ENCODE results near the gene HIVEP2. TPM values are rescaled to one million over a fixed set of nuclear protein-coding genes. Genes with fewer than 3 reads are reported as not detected.

The HIVEP2 gene
- total and polyA plus RNA-seq, 2 donors (not counting 1 experiment from before 2014, with no cell fraction given): 5.0 to 14.4 TPM

GRCh38 chr6:142833798-142834197 lies 111.2 kb downstream of the HIVEP2 start:
- H3K36me3 ChIP-seq (ENCODE audit: control insufficient read depth, insufficient read depth, low read length): no peaks in the 10 kb centered on the region
- H3K27ac ChIP-seq (ENCODE audit: insufficient read depth, low read length): peak overlapping the region; percentile 65

GRCh38 chr6:142833054-142833453 lies 111.9 kb downstream of the HIVEP2 start:
- Histone ChIP-seq H3K27me3 (ENCODE audit: control insufficient read depth, insufficient read depth, low read length) (no peaks in the 10 kb centered on the region), H3K9me3 (ENCODE audit: control insufficient read depth, insufficient read depth, low read depth, low read length) (no peaks in the 10 kb centered on the region), H3K4me3 (replicated peaks in 1 of 4; ENCODE audit: control extremely low read depth in 1 of 4, insufficient read depth in 1 of 4, low read depth in 3 of 4, low read length in 4 of 4) (peak overlapping the region in 1 of 4 experiments; percentile 4), H3K9ac (ENCODE audit: insufficient read depth, low read length) (no peak overlapping the region), H3K36me3 (ENCODE audit: control insufficient read depth, insufficient read depth, low read length) (no peaks in the 10 kb centered on the region), H3K27ac (ENCODE audit: insufficient read depth, low read length) (peak overlapping the region; percentile 65), H3K79me2 (ENCODE audit: control insufficient read depth, insufficient read depth, low read length) (no peaks in the 10 kb centered on the region), H3K4me1 (ENCODE audit: control insufficient read depth, extremely low read depth, insufficient read depth, low read length) (peaks cover 3% of the 10 kb centered on the region), H2AFZ (ENCODE audit: low read length) (no peak overlapping the region), H3K4me2 (ENCODE audit: extremely low read depth, insufficient read depth, low read length) (peak overlapping the region; percentile 76), H4K20me1 (ENCODE audit: control insufficient read depth, extremely low read depth, insufficient read depth, low read length) (no peaks in the 10 kb centered on the region)
- TF ChIP-seq EZH2 (IDR thresholded peaks at IDR 0.05; ENCODE audit: low read length, missing control alignments) (no peak), CTCF (conservative IDR thresholded peaks at IDR 0.05 in 1 of 2, IDR thresholded peaks at IDR 0.05 in 1 of 2; ENCODE audit: low read depth in 1 of 2, low read length in 2 of 2) (no peak)
- peak; percentile 93 to 96 for DNase-seq (ENCODE audit: low read depth in 2 of 2)

More at GRCh38 chr6:142833798-142834197, 111.2 kb downstream of the HIVEP2 start:
- Histone ChIP-seq H3K4me2 (ENCODE audit: extremely low read depth, insufficient read depth, low read length) (no peak overlapping the region), H3K4me3 (replicated peaks in 1 of 4; ENCODE audit: control extremely low read depth in 1 of 4, insufficient read depth in 1 of 4, low read depth in 3 of 4, low read length in 4 of 4) (no peak overlapping the region), H3K27me3 (ENCODE audit: control insufficient read depth, insufficient read depth, low read length) (no peaks in the 10 kb centered on the region), H3K9me3 (ENCODE audit: control insufficient read depth, insufficient read depth, low read depth, low read length) (no peaks in the 10 kb centered on the region), H3K9ac (ENCODE audit: insufficient read depth, low read length) (no peak overlapping the region), H2AFZ (ENCODE audit: low read length) (no peak overlapping the region), H4K20me1 (ENCODE audit: control insufficient read depth, extremely low read depth, insufficient read depth, low read length) (no peaks in the 10 kb centered on the region), H3K79me2 (ENCODE audit: control insufficient read depth, insufficient read depth, low read length) (peaks cover 2% of the 10 kb centered on the region), H3K4me1 (ENCODE audit: control insufficient read depth, extremely low read depth, insufficient read depth, low read length) (peaks cover 3% of the 10 kb centered on the region)
- no peak for TF ChIP-seq CTCF (conservative IDR thresholded peaks at IDR 0.05 in 1 of 2, IDR thresholded peaks at IDR 0.05 in 1 of 2; ENCODE audit: low read depth in 1 of 2, low read length in 2 of 2)
- TF ChIP-seq EZH2 (IDR thresholded peaks at IDR 0.05; ENCODE audit: low read length, missing control alignments): no peak
- DNase-seq (ENCODE audit: low read depth in 2 of 2): no peak

GRCh38 chr6:142830807-142831206 lies 114.2 kb downstream of the HIVEP2 start:
- Histone ChIP-seq H3K9me3 (ENCODE audit: control insufficient read depth, insufficient read depth, low read depth, low read length) (no peaks in the 10 kb centered on the region), H3K9ac (ENCODE audit: insufficient read depth, low read length) (no peak overlapping the region), H3K27me3 (ENCODE audit: control insufficient read depth, insufficient read depth, low read length) (no peaks in the 10 kb centered on the region), H3K4me1 (ENCODE audit: control insufficient read depth, extremely low read depth, insufficient read depth, low read length) (peaks cover 3% of the 10 kb centered on the region), H3K79me2 (ENCODE audit: control insufficient read depth, insufficient read depth, low read length) (no peaks in the 10 kb centered on the region), H3K27ac (ENCODE audit: insufficient read depth, low read length) (no peak overlapping the region), H3K4me3 (replicated peaks in 1 of 4; ENCODE audit: control extremely low read depth in 1 of 4, insufficient read depth in 1 of 4, low read depth in 3 of 4, low read length in 4 of 4) (no peak overlapping the region), H4K20me1 (ENCODE audit: control insufficient read depth, extremely low read depth, insufficient read depth, low read length) (no peaks in the 10 kb centered on the region), H3K36me3 (ENCODE audit: control insufficient read depth, insufficient read depth, low read length) (no peaks in the 10 kb centered on the region), H3K4me2 (ENCODE audit: extremely low read depth, insufficient read depth, low read length) (no peak overlapping the region), H2AFZ (ENCODE audit: low read length) (no peak overlapping the region)
- TF ChIP-seq EZH2 (IDR thresholded peaks at IDR 0.05; ENCODE audit: low read length, missing control alignments) (no peak), CTCF (conservative IDR thresholded peaks at IDR 0.05 in 1 of 2, IDR thresholded peaks at IDR 0.05 in 1 of 2; ENCODE audit: low read depth in 1 of 2, low read length in 2 of 2) (no peak)
- DNase-seq (ENCODE audit: low read depth in 2 of 2): no peak

All from fibroblast of lung (primary cell).